HG03045 (cell line): ENCODE data around the gene S100A2.

ENCODE experiments used
- ATAC-seq: cut with Tn5 transposase; IDR thresholded peaks from one replicate; pipeline ENCODE4 v1.9.1; 2021; ENCODE audit warnings: mild to moderate bottlenecking, moderate library complexity; ENCODE audit not compliant: unreplicated experiment

The S100A2 gene

DNA sequence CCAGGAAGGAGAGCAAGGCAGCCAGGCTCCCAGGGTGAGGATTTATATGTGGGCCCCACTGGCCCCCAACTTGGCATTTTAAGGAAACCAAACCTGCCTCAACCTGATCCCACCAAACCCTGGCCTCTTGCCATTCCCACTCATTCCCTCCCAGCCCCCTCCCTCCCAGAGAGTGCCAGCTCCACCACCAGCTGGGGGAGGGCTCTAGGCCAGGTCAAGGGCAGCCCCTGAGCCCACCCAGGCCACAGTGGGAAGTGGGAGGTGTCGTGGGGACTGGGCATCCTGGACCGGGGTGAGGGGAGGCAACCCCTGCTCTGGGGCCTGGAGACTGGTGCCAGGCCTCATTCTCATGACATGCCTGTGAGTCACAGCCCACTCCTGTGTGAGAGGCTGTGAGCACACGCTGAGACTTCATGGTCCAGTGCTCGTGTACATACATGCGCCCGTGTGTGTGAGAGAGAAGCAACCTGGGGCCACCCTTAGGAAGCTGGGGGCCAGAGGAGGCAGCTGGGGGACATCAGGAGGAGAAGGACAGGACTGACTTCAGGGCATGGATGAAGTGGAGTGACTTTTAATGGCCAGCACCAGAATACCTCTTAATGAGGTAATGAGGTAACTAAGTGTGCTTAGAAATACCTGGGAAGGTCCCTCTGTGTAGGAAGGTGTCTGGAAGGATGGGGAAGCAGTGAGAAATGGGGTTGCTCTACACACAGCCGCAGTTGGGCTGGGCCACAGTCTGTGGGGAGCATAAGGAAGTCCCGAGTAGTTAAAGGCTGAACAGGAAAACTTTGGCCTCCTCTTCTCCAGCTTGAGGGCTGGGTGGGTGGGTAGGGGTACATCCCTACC lies at the start of gene S100A2:
TSS of gene S100A2 (minus strand) at position 316 of the 846 bp plus-strand sequence. CDS start 1,967 bp downstream, outside the sequence.
- ATAC-seq = no peak

DNA sequence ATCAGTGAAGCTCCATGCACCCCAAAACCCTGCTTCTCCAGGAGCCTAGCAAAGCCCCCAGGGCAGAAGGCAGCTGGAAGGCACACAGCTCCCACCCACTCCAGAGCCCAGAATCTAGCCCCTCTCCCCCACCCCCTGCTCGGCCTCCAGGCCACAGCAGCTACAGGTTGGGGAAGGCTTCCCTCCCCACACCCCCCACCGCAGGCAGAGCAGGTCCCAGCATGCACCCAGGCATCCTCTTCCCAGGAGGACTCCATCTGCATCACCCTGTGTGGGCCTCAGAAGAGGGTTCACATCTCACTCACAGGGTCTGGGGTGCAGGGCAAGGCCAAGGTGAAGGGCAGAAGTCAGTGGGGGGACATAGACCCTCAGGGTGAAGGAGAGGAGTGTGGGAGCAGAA lies 49.8 kb upstream of the S100A2 start:
- ATAC-seq = no peak

DNA sequence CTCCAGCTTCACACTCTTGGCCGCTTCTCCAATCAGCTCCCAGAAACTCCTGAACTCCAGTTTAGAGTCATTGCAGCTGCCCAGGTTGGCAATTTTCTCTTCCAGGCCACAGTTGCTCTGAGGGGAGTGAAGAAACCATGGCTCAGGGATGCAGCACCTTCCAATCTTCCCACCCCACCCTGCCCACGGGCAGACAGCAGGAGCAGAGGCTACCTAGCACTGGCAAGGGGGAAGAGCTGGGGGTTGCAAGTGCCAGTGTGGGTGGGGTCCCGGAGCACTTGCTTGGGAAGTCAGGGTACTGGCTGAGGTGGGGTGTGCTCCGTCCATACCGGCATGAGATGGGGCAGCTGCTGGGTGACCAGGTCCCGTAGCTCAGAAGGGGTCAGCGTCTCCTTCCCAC lies 49.3 kb upstream of the S100A2 start:
- ATAC-seq = no peak

DNA sequence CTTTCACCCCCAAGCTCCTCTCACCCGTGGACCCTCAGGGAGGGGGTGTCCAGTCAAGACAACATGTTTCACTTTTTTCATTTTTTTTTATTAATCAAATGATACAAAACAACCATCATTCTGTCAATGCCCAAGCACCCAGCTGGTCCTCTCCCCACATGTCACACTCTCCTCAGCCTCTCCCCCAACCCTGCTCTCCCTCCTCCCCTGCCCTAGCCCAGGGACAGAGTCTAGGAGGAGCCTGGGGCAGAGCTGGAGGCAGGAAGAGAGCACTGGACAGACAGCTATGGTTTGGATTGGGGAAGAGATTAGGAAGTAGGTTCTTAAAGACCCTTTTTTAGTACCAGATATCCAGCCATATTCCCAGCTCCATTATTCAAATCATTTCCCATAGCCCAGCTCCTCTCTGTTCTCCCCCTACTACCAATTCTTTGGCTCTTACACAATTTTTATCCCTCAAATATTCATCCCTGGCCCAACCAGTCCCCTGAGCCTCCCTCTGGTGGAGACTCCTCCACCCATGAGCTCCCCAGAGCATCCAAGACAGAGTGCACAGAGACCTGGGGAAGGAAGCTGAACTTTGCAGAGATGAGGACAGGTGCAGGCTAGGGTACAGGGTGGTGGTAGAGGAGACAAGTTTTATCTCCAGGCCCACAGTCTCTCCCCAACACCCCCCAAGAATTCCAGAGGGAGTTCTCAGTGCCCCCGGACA lies 48.7 kb upstream of the S100A2 start:
- no peak for ATAC-seq

DNA sequence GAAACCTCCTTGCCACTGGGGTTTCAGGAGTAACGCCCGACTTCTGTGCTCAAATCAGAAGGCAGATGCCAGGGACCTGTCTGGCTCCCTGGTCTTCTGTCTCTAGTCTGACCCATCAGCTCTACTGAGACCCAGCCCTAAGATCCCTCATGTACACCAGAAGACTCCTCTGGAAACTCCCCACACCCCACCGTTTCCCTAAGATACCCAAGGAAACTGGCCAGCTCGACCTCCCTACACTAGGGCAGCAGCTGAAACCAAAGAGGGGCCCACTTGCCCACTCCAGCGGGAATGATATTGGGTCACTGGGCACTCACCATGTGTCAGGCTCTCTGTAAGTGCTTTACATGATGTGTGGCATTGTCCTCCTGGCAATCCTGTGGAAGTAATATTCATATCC lies 47.8 kb upstream of the S100A2 start:
- no peak for ATAC-seq

DNA sequence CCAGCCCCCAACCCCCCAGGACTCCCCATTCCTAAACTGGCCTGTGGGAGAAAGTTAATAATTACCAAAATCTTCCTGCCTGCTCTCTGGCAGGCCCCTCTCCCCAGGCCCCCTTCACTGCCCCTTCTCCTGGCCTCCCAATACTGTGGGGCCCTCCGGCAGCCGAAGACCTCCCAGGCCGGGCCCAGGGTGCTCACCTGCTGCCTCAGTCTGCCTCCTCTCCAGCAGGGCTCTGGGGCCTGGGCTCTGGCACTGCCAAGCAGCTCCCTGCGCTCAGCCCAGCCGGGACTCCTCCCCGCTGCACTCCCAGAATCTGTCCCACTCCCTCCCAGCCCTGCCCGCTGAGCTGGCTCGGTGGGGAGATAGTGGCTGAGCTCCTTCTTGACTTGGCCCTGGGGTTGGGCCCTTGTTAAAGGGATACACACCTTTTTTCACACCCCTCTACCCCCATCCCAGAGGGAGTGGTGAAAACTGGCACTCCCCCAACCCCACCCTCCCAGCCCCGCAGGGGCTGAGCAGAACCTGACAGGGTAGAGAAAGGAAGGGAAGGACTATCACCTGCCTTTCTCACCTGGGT lies 47.2 kb upstream of the S100A2 start, which contains the start of gene S100A16:
TSS of gene S100A16 (minus strand) at position 383 of the 577 bp plus-strand sequence. CDS start 4,986 bp downstream, outside the sequence.
- ATAC-seq = no peak

DNA sequence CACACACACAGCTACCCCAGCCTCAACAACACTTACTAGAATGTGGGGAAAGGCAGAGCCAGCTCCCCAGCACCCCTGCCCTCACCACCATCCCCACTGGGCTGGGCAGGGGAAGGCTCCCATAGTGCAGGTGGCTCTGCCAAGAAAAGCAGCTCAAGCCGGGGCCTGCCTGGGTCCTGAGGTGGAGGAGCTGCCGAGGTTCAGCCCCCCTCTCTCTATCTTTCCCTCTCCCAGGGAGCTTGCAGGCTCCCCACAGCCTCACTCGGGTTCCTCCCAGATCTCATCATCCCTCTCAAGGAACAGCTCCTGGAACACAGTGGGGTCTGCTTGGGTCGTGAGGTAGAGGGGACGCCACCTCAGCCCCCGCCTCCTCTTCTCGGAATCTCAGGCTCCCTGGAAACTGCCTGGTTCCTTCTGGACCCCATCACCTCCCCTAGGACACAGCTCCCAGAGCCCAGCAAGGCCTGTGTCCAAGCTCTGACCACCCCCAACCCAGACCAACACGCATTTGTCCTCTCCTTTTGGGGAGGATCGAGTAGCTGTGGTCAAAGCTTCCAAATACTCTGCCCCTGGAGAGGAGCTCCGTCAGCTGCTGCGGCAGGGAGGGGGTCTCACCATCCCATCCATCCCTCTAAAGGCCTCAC lies 46.6 kb upstream of the S100A2 start:
- no peak for ATAC-seq

DNA sequence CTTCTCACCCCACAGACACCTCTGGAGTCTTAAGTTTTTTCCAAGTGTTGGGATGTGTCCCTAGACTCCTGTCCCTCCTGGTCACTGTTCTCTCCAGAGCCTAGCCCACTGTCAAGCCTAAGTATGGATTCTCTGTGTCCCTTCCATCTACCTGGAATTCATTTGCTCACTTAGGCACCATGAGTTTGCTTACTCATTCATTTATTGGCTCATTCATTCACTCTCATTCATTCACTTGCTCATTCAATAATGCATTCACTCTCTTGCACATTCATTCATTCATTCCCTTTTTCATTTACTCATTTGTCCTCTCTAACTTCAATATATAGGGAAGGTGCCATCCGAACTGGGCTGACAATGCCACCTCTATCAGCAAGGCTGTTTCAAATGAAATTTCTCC lies 45.7 kb upstream of the S100A2 start:
- no peak for ATAC-seq

DNA sequence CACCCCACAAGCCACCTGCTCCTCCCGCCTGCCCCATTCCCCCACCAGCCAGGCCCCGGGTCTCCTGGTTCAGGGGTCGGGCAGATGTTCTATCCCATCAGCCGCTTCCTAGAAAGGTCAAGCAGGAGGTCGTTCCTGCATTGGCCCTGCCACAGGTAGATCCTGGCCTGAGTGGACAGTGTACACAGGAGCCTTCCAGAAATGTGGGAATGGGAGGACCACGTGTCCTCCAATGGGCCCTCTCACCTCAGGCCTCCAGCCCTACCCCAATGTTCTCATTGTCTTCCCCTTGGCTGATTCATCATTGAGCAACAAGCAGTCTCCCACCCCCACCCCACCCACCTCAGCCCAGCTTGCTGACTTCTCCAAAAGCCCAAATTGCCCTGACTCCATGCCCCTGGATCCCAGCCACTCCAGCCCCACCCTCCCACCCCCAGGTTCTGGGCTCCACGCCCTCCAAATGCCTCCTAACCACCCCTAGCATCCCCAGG lies 45.2 kb upstream of the S100A2 start:
- ATAC-seq = no peak

DNA sequence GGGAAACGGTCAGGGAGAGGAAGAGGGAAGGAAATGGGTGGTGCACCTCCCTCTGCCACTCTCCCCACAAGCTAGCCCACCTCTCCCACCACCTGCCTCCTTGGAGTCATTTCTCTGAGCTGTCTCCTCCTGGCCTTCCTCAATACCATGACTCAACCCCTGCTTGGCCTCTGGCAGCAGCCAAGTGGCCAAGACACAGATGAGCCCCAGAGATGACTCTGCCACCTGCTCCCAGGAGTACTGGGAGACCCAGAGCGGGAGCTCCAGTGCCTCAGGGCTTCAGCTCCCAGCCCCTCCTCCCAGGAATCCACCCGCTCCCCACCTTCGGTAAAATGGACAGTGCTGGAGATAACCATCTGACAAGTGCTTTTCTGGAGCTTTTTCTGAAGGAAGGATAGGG lies 44.7 kb upstream of the S100A2 start:
- ATAC-seq = no peak

DNA sequence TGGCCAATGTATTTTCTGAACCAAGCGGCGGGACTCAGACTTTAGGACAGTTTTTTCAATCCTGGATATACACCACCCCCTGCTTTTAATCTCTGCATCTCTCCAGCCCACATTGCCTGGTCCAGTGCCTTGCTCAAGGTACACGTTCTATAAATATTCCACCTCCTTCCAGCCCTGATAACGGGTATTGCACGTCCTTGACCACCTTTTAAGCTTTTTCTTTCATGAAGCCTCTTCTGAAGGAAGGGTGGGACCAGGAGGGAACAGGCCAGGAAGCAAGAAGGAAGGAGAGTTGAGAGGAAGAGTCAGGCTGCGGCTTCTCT lies 43.9 kb upstream of the S100A2 start:
- ATAC-seq = no peak

DNA sequence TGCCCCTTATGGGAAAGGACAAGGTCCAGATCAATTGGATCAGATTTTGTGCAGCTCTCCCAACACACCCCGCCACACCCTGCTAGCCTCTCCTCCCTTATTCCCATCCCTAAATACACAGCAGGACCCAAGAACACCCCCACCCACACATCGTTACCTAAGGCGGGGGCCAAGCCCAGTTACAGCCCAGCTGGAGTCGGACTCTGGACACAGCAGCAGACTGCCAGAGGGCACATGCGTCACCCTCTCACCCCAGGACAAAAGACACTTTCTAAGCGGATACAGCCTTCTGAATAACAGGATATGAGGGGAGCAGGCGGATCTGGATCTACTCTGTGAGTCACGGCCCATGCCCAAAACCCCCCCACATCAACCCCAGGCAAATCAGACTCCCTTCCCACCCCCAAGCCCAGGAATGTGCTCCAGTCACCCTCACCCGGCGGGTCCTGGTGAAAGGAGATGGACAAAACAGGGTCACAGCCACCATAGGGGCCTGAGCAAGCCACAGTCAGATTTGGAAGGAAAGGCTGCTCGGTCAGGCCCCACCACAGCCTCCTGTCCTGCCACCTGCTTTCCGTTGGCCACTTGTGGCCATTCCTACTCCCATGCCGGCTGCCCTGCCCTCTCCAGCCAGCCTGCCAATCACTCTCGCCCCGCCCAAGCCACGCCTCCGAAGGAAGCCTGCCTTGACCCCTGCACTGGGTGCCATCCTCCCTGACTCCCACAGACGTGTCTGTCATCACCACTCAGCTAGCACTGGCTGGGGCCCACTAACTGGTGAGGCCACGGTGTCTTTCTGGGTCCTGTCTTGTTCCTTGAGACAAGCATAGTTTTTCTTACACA lies 43.3 kb upstream of the S100A2 start:
- ATAC-seq = no peak

DNA sequence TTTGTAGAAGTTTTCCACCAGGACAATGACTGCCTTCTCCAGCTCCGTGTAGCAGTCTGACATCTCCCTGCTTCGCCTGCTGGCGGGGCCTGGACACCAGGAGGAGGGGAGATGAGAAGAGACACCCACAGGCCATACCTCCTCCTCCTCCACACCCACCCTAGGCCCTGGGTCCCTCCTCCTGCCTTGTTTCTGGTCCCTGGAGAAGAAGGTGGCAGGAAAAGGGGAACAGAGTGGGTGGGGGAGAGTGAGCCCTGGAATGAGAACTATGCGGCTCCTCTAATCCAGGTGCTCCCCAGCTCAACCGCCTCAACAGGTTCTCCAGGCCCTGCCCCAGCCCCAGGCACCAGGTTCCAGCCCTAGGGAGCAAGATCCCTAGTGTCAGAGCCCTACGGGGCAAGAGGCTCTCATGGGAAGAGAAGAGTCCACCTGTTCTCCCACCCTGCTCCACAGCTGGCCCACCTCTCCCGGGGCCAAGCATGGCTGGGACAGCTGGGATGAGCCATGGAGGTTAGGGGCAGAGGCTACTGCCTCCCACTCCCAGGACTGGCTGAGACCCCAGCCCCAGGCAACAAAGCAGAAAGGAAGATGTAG lies 42.5 kb upstream of the S100A2 start:
- ATAC-seq = no peak

DNA sequence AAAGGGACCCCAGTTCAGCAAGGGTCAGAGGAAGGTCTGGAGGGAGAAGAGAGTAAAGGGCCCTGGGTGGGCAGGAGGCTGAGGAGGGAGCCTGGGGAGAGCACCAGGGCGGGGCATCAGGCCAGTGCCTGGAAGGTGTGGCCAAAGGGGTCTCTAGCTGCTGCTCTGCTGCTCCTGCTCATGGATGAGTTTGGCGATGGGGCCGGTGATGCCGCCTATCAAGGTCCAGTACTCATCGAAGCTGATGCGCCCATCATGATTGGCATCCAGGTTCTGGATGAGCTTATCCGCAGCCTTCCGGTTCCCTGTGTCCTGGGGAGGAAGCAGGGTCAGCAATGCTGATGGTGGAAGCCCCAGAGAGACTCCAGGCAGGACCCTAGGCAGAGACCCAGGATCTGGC lies 41.7 kb upstream of the S100A2 start:
- no peak for ATAC-seq

DNA sequence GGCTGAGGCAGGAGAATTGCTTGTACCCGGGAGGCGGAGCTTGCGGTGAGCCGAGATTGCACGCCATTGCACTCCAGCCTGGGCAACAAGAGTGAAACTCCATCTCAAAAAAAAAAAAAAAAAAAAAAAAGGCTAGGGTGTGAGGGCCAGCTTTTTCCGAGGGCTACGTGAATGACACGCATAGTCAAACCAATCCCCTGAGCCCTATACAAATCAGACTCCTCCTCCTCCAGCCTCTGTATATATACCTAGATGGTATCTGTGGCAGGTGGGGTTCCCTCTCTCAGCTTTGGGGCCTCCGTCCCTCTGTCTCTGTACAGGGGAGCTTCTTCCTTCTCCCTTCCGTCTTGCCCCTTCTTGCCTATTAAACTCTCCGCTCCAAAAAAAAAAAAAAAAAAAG lies 40.5 kb upstream of the S100A2 start:
- ATAC-seq = no peak

DNA sequence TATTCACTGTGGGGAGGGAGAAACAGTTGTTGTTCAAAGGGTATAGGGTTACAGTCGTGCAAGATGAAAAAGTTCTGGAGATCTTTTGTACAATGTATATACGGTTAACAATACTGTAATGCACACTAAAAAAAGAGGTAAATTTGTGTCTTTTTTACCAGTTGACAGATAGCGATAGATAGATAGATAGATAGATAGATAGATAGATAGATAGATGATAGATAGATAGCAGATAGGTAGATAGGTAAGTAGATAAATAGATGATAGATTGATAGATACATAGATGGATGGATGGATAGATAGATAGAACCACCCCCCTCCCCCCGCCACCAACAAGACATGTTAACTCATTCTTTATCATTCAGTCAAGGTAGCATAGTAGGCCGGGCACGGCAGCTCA lies 37.1 kb upstream of the S100A2 start:
- ATAC-seq = no peak

DNA sequence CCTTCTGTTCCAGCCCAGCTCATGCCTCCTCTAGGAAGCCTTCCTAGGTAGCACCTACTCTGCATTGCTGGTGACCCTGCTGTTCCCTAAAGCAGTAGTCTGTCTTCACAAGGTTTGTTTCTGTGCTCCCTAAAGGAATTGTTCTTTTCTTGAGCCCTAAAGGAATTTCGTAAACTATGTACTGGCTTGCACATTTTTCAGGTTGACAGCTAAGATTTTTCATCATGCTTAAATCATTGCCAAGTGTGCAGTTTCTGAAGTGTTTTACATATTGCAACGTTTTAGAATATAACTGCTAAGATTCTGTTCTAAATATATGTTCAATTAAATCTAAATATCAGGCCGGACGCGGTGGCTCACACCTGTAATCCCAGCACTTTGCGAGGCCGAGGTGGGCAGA lies 34.2 kb upstream of the S100A2 start:
- no peak for ATAC-seq

DNA sequence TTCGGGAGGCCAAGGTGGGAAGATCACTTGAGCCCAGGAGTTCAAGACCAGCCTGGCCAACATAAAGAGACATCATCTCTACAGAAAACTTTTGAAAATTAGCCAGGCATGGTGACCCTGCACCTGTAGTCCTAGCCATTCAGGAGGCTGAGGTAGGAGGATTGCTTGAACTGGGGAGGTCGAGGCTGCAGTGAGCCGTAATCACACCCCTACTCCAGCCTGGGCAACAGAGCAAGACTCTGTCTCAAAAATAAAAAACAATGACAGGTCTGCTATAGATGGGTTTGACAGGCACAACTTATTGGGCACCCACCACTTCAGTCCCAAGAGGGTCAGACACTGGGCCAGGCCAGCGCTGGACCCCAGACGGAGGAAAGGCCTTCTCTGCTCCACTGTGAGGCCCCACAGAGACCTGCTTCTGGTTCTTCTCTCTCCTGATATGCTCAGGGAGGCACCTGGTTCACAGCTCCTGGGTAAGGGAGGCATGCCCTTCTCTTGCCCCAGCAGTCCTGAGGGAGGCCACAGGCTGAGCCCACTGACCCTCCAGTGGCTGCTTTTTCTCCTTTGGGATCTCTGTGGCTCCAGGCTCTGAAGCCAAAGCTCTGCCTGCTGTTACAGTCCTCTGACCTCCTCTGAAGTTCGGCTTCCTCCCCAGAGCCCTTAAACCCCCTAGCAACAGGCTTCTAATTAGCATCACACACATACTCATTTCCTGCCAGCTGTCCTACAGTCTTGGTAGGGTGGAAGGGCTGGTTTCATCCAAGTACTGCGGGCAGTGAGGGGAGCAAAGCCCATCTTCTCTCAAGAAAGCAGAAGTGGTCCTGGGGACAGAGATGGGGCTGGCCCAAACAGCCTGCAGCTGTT lies 32.9 kb upstream of the S100A2 start:
- peak; percentile 95 for ATAC-seq

DNA sequence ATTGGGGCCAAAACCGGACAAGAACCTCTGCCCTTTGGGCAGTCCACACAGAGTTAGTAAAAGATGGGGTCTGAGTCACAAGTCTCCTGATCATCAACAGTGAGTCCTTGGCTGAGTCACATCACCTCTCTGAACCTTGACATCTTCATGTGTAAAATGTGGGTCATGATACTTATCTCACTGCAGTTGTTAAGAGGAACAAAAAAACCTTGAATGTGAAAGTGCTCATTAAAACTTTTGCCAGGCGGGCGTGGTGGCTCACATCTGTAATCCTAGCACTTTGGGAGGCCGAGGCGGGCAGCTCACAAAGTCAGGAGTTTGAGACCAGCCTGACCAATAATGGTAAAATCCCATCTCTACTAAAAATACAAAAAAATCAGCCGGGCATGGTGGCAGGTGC lies 31.6 kb upstream of the S100A2 start:
- ATAC-seq = no peak
